OCI-LY3 (cell line): ENCODE data around the gene FNBP1L.

ENCODE experiments used
- EZH2phosphoT487 ChIP-seq: fragments of 200-600 bp; shearing (Covaris generic); IDR thresholded peaks from 2 replicates; pipeline ENCODE4 v1.6.1; 2018; ENCODE audit warnings: antibody characterized with exemption, mixed run types, low read depth
- TF ChIP-seq, protein P1 (sequence below): fragments of 200-600, 300-600 bp; sonication (generic); IDR thresholded peaks from 2 replicates; pipeline ENCODE4 v1.5.1; 2014; ENCODE audit warnings: antibody characterized with exemption, low read length, low read depth

DNA sequence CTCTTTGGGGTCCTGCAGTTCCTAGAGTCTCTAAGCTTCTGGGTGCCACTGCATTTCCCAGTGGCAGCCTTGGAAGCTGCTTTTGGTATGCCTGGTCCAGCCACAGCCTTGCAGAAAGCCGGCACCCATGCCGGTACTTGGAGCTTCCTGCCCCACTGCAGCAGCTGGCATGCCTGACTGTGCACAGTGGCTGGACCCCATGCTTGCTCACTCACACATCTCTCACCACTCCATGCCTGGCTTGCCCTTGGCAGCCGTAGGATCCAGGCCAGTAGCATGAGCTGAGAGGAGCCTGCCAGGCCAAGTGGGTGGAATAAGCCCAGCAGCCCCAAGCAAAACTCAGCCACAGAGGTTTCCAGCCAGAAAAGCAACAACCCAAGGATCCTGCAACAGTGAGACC, 20.3 kb upstream of the FNBP1L start:
- TF ChIP-seq, protein P1, sequence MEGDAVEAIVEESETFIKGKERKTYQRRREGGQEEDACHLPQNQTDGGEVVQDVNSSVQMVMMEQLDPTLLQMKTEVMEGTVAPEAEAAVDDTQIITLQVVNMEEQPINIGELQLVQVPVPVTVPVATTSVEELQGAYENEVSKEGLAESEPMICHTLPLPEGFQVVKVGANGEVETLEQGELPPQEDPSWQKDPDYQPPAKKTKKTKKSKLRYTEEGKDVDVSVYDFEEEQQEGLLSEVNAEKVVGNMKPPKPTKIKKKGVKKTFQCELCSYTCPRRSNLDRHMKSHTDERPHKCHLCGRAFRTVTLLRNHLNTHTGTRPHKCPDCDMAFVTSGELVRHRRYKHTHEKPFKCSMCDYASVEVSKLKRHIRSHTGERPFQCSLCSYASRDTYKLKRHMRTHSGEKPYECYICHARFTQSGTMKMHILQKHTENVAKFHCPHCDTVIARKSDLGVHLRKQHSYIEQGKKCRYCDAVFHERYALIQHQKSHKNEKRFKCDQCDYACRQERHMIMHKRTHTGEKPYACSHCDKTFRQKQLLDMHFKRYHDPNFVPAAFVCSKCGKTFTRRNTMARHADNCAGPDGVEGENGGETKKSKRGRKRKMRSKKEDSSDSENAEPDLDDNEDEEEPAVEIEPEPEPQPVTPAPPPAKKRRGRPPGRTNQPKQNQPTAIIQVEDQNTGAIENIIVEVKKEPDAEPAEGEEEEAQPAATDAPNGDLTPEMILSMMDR: no peak
- no peak for TF ChIP-seq EZH2phosphoT487
